GM18858 (cell line): ENCODE results near the gene CYBA.
"Not testable (repeated sequence)": the region's sequence is repeated elsewhere in the genome, so short reads cannot be mapped to it uniquely, and the experiment has no call there.

Experiments used
- ATAC-seq: cut with Tn5 transposase; IDR thresholded peaks from one replicate; pipeline ENCODE4 v1.9.1; 2021; ENCODE audit not compliant: unreplicated experiment

Gene CYBA

GRCh38 chr16:88614818-88615580 lies 35.9 kb downstream of the CYBA start:
- no peak for ATAC-seq

- no peak for ATAC-seq
Measured at GRCh38 chr16:88613911-88614817, 36.7 kb downstream of the CYBA start.

GRCh38 chr16:88613293-88613692 lies 37.6 kb downstream of the CYBA start:
- no peak for ATAC-seq

GRCh38 chr16:88610909-88611812 lies 39.7 kb downstream of the CYBA start:
- ATAC-seq: no peak

GRCh38 chr16:88610080-88610479 lies 40.8 kb downstream of the CYBA start:
- ATAC-seq: no peak

GRCh38 chr16:88609426-88609825 lies 41.4 kb downstream of the CYBA start:
- not testable (repeated sequence) for ATAC-seq

- no peak for ATAC-seq
Measured at GRCh38 chr16:88608076-88608475, 42.8 kb downstream of the CYBA start.

GRCh38 chr16:88606148-88606757 lies 44.6 kb downstream of the CYBA start:
- ATAC-seq: no peak

GRCh38 chr16:88605186-88606147 lies 45.4 kb downstream of the CYBA start:
- ATAC-seq: no peak

- ATAC-seq: no peak
Measured at GRCh38 chr16:88602091-88602490, 48.8 kb downstream of the CYBA start.

GRCh38 chr16:88601313-88602036 lies 49.4 kb downstream of the CYBA start:
- no peak for ATAC-seq

GRCh38 chr16:88600539-88600896 lies 50.3 kb downstream of the CYBA start:
- ATAC-seq: no peak

- ATAC-seq: no peak
Measured at GRCh38 chr16:88599825-88600538, 50.9 kb downstream of the CYBA start.

GRCh38 chr16:88599092-88599733 lies 51.6 kb downstream of the CYBA start:
- ATAC-seq: no peak

- no peak for ATAC-seq
Measured at GRCh38 chr16:88597856-88598491, 52.9 kb downstream of the CYBA start.

- ATAC-seq: no peak
Measured at GRCh38 chr16:88596483-88596882, 54.4 kb downstream of the CYBA start.

- no peak for ATAC-seq
Measured at GRCh38 chr16:88595921-88596320, 54.9 kb downstream of the CYBA start.
